CD4-positive, CD25-positive, alpha-beta regulatory T cell (primary cell): ENCODE data around the gene RCE1. TPM values are rescaled to one million over a fixed set of nuclear protein-coding genes. Genes with fewer than 3 reads are reported as not detected.
A peak's percentile ranks its signal among the peaks of the same experiment; 100 is the strongest.

Source experiments
- ATAC-seq, 2 donors: fragments of 150-1000 bp; cut with Tn5 transposase; one replicate each; pipeline ENCODE4 v1.10.0; 2021; ENCODE audit warnings: low read depth in 2 of 2, moderate number of reproducible peaks in 2 of 2, moderate library complexity in 1 of 2
- DNase-seq, 3 donors: peaks; one replicate each; pipeline versions ENCODE4 v3.0.0 to v3.0.0-alpha.2; 2012 to 2022; ENCODE audit warnings: mixed read lengths in 1 of 3
- H3K27ac ChIP-seq: one replicate; pipeline ENCODE4 v1.7.0; 2013; ENCODE audit warnings: mild to moderate bottlenecking, low read length; ENCODE audit not compliant: insufficient read depth, poor library complexity, severe bottlenecking
- H3K27me3 ChIP-seq: one replicate; pipeline ENCODE4 v1.7.0; 2013; ENCODE audit warnings: low read length; ENCODE audit not compliant: control insufficient read depth, insufficient read depth
- H3K36me3 ChIP-seq: one replicate; pipeline ENCODE4 v1.7.0; 2013; ENCODE audit warnings: mild to moderate bottlenecking, low read length, moderate library complexity; ENCODE audit not compliant: control insufficient read depth, insufficient read depth
- H3K4me1 ChIP-seq: 2 replicates; pipeline ENCODE4 v1.7.0; 2013; ENCODE audit warnings: mild to moderate bottlenecking, low read length; ENCODE audit not compliant: insufficient read depth, control insufficient read depth, poor library complexity, severe bottlenecking
- H3K4me3 ChIP-seq: one replicate; pipeline ENCODE4 v1.7.0; 2013; ENCODE audit warnings: low read depth, mild to moderate bottlenecking, low read length, moderate library complexity
- H3K9me3 ChIP-seq, 2 experiments: 1 replicate in 1 of 2; 2 replicates in 1 of 2; pipeline ENCODE4 v1.7.0; 2013; ENCODE audit warnings: low read length in 2 of 2, mild to moderate bottlenecking in 1 of 2, moderate library complexity in 1 of 2; ENCODE audit not compliant: control insufficient read depth in 2 of 2
- H3K27ac Mint-ChIP-seq, 3 donors: one replicate each; pipeline ENCODE4 v1.8.0; 2020 to 2022; ENCODE audit warnings: mild to moderate bottlenecking in 3 of 3, mixed read lengths in 3 of 3, moderate library complexity in 2 of 3
- H3K27me3 Mint-ChIP-seq: one replicate; pipeline ENCODE4 v1.8.0; 2022; ENCODE audit warnings: mild to moderate bottlenecking, mixed read lengths
- H3K36me3 Mint-ChIP-seq: one replicate; pipeline ENCODE4 v1.8.0; 2020; ENCODE audit warnings: mixed read lengths
- H3K4me1 Mint-ChIP-seq, 4 donors: one replicate each; pipeline ENCODE4 v1.8.0; 2020 to 2022; ENCODE audit warnings: mixed read lengths in 4 of 4, mild to moderate bottlenecking in 1 of 4
- H3K4me3 Mint-ChIP-seq, 4 donors: one replicate each; pipeline ENCODE4 v1.8.0; 2020 to 2022; ENCODE audit warnings: mild to moderate bottlenecking in 4 of 4, mixed read lengths in 4 of 4, moderate library complexity in 3 of 4
- H3K9me3 Mint-ChIP-seq, 7 donors: one replicate each; pipeline ENCODE4 v1.8.0; 2020 to 2022; ENCODE audit warnings: mixed read lengths in 7 of 7, mild to moderate bottlenecking in 3 of 7, moderate library complexity in 2 of 7
- polyA plus RNA-seq, 4 donors: library from polyadenylated mRNA; unstranded; fragments of 300-500 nt; fragmentation: Illumina TruSeq; gene quantifications; one replicate each; pipeline ENCODE4 v1.2.3, GENCODE V29; 2021
- total RNA-seq: library from RNA; stranded (reverse); gene quantifications from one replicate; pipeline ENCODE4 v1.2.3, GENCODE V29; 2022

The RCE1 gene
- total and polyA plus RNA-seq, 5 donors from 2014 or later, result 20.6 to 45.6 (median 22.2) TPM

DNA sequence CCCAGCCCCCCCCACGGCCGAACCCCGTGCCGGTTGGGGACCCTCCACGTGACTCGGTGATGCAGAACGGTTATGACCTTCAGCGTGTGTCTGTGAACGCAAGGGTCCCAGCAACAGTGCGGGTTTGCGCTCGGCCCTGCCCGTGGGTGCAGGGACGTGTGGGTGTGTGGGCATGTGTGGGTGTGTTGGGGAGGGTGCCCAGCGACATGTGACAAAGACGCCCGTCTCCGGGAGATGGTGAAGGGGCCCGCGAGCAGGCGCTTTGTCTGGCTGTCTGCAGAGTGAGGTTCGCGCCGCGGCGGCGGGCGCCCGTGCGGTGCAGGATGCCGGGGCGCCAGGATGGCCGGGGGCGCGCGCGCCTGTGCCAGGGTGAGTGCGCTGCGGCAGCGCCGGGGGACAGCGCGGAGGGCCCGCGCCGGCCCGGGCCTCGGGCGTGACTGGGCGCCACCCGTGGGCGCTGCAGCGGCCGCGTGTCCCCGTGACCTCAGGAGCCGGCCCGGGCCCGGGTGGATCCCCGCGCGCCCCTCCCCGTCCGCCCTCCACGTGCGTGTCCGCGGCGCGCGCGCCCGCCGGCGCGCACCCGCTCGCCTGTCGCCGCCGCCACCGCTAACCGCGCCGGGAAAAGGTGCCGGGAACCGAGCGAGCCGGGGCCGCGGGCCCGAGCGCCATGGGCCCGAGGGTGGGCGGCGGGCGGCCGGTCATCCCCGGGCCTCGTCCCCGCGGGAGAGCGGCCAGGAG, 13.4 kb downstream of the RCE1 start, which contains the start of gene LRFN4:
Gene LRFN4, plus strand, starts transcription at position 569 of the 738 bp plus-strand sequence. CDS start 681 bp downstream, outside the sequence.
- H3K4me1 Mint-ChIP-seq, result peaks cover 0 to 15% (median 7%) of the 10 kb centered on the region in 4 donors
- peak; percentile 61 to 64 for ATAC-seq
- H3K9me3 Mint-ChIP-seq, result no peaks in the 10 kb centered on the region
- peak in 1 of 3 donors; percentile 74 for DNase-seq
- H3K27me3 ChIP-seq, result no peaks in the 10 kb centered on the region
- H3K27me3 Mint-ChIP-seq, result no peaks in the 10 kb centered on the region
- H3K4me3 Mint-ChIP-seq, result peak within 1 kb of the TSS; percentile 85 to 93 (median 90)
- H3K27ac ChIP-seq, result peak within 1 kb of the TSS; percentile 71
- no peaks in the 10 kb centered on the region for H3K9me3 ChIP-seq
- no peaks in the 10 kb centered on the region for H3K36me3 ChIP-seq
- no peaks in the 10 kb centered on the region for H3K36me3 Mint-ChIP-seq
- H3K4me3 ChIP-seq, result peak within 1 kb of the TSS; percentile 71
- H3K27ac Mint-ChIP-seq, result peak within 1 kb of the TSS; percentile 56 to 84 (median 65)
- peaks cover 17% of the 10 kb centered on the region for H3K4me1 ChIP-seq

DNA sequence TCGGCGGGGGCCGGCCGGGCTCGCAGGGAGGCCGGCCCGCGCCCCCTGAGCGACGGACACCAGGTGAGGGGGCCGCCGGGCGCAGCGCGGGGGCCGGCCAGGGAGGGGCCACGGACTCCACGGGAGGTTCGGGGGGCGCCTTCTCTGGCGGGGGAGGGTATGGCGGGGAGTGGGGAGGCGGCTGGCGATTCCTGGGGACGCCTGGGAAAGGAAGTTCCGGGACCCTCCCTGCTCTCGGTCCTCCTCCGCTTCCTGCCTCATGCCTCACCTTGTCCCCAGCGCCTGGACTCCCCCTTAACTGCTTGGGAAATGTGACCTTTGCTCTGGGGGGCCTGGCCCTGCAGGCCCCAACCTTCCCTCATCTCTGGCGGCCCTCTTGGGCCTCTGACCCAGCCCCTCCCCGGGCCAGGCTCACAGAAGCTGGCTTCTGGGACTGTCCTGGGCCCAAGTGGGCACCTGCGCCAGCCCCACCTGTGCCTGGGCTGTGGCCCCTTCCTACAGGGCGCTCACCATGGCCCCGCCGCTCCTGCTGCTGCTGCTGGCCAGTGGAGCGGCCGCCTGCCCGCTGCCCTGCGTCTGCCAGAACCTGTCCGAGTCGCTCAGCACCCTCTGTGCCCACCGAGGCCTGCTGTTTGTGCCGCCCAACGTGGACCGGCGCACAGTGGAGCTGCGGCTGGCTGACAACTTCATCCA, 14.1 kb downstream of the RCE1 start:
- no peaks in the 10 kb centered on the region for H3K27me3 Mint-ChIP-seq
- H3K4me1 ChIP-seq, result peaks cover 14% of the 10 kb centered on the region
- H3K4me1 Mint-ChIP-seq, result peaks cover 0 to 8% (median 5%) of the 10 kb centered on the region in 4 donors
- peak overlapping the region; percentile 68 to 85 (median 78) for H3K4me3 Mint-ChIP-seq
- H3K27ac ChIP-seq, result no peak overlapping the region
- H3K4me3 ChIP-seq, result no peak overlapping the region
- H3K27me3 ChIP-seq, result no peaks in the 10 kb centered on the region
- no peak overlapping the region for H3K27ac Mint-ChIP-seq
- H3K9me3 Mint-ChIP-seq, result no peaks in the 10 kb centered on the region
- H3K36me3 ChIP-seq, result no peaks in the 10 kb centered on the region
- ATAC-seq (no peak), DNase-seq (no peak)
- H3K36me3 Mint-ChIP-seq, result no peaks in the 10 kb centered on the region
- no peaks in the 10 kb centered on the region for H3K9me3 ChIP-seq

DNA sequence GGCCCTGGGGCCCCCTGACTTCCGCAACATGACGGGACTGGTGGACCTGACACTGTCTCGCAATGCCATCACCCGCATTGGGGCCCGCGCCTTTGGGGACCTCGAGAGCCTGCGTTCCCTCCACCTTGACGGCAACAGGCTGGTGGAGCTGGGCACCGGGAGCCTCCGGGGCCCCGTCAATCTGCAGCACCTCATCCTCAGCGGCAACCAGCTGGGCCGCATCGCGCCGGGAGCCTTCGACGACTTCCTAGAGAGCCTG, 14.6 kb downstream of the RCE1 start:
- Histone ChIP-seq H3K27ac (no peak overlapping the region), H3K4me1 (peaks cover 14% of the 10 kb centered on the region), H3K9me3 (no peaks in the 10 kb centered on the region), H3K36me3 (no peaks in the 10 kb centered on the region), H3K4me3 (no peak overlapping the region), H3K27me3 (no peaks in the 10 kb centered on the region)
- Mint-ChIP-seq H3K27me3 (no peaks in the 10 kb centered on the region), H3K27ac (peak overlapping the region in 1 of 3 donors; percentile 56), H3K36me3 (no peaks in the 10 kb centered on the region), H3K4me3 (peak overlapping the region in 3 of 4 donors; percentile 29 to 77 (median 68)), H3K4me1 (peaks cover 0 to 8% (median 5%) of the 10 kb centered on the region in 4 donors), H3K9me3 (no peaks in the 10 kb centered on the region)
- DNase-seq, result no peak
- no peak for ATAC-seq

DNA sequence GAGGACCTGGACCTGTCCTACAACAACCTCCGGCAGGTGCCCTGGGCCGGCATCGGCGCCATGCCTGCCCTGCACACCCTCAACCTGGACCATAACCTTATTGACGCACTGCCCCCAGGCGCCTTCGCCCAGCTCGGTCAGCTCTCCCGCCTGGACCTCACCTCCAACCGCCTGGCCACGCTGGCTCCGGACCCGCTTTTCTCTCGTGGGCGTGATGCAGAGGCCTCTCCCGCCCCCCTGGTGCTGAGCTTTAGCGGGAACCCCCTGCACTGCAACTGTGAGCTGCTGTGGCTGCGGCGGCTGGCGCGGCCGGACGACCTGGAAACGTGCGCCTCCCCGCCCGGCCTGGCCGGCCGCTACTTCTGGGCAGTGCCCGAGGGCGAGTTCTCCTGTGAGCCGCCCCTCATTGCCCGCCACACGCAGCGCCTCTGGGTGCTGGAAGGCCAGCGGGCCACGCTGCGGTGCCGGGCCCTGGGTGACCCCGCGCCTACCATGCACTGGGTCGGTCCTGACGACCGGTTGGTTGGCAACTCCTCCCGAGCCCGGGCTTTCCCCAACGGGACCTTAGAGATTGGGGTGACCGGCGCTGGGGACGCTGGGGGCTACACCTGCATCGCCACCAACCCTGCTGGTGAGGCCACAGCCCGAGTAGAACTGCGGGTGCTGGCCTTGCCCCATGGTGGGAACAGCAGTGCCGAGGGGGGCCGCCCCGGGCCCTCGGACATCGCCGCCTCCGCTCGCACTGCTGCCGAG, 15.1 kb downstream of the RCE1 start:
- ATAC-seq, result no peak
- no peak overlapping the region for H3K4me3 ChIP-seq
- H3K9me3 ChIP-seq, result no peaks in the 10 kb centered on the region
- peaks cover 14% of the 10 kb centered on the region for H3K4me1 ChIP-seq
- H3K36me3 Mint-ChIP-seq, result no peaks in the 10 kb centered on the region
- H3K36me3 ChIP-seq, result no peaks in the 10 kb centered on the region
- no peaks in the 10 kb centered on the region for H3K9me3 Mint-ChIP-seq
- H3K4me1 Mint-ChIP-seq, result peaks cover 0 to 8% (median 5%) of the 10 kb centered on the region in 4 donors
- no peak for DNase-seq
- no peak overlapping the region for H3K27ac Mint-ChIP-seq
- H3K27ac ChIP-seq, result no peak overlapping the region
- H3K27me3 ChIP-seq, result no peaks in the 10 kb centered on the region
- H3K27me3 Mint-ChIP-seq, result no peaks in the 10 kb centered on the region
- peak overlapping the region; percentile 29 to 71 (median 69) for H3K4me3 Mint-ChIP-seq

DNA sequence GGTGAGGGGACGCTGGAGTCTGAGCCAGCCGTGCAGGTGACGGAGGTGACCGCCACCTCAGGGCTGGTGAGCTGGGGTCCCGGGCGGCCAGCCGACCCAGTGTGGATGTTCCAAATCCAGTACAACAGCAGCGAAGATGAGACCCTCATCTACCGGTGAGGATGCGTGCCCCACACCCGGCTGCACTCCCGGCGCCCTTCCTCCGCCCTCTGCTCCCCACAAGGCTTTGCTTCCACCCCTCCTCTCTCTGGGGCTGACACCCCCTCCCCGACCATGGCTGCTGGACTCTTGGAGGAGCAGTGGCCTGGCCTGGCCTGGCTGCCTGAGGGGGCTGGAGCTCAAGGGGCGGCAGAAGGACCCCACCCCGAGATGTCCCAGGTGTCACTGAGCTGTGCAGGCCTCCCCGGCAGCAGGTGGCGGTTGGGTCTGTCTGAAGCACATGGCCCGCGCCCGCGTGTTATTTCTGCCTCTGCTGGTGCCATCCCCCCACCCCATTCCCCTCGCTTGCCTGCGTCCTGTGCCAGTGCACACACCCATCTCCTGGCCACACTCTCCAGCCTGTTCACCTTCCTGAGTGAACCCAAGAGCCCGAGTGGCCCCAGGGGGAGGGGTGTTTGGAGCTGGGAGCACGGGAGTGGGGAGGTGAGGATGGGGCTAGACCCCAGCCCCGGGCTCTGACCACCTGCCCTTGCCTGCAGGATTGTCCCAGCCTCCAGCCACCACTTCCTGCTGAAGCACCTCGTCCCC, 15.9 kb downstream of the RCE1 start:
- H3K27me3 ChIP-seq, result no peaks in the 10 kb centered on the region
- H3K27ac ChIP-seq, result no peak overlapping the region
- Mint-ChIP-seq H3K4me3 (peak overlapping the region in 2 of 4 donors; percentile 38 to 71), H3K27me3 (no peaks in the 10 kb centered on the region), H3K36me3 (no peaks in the 10 kb centered on the region), H3K9me3 (no peaks in the 10 kb centered on the region), H3K4me1 (peaks cover 0 to 8% (median 4%) of the 10 kb centered on the region in 4 donors), H3K27ac (no peak overlapping the region)
- DNase-seq, result no peak
- peaks cover 14% of the 10 kb centered on the region for H3K4me1 ChIP-seq
- no peak for ATAC-seq
- H3K4me3 ChIP-seq, result no peak overlapping the region
- no peaks in the 10 kb centered on the region for H3K36me3 ChIP-seq
- H3K9me3 ChIP-seq, result no peaks in the 10 kb centered on the region

DNA sequence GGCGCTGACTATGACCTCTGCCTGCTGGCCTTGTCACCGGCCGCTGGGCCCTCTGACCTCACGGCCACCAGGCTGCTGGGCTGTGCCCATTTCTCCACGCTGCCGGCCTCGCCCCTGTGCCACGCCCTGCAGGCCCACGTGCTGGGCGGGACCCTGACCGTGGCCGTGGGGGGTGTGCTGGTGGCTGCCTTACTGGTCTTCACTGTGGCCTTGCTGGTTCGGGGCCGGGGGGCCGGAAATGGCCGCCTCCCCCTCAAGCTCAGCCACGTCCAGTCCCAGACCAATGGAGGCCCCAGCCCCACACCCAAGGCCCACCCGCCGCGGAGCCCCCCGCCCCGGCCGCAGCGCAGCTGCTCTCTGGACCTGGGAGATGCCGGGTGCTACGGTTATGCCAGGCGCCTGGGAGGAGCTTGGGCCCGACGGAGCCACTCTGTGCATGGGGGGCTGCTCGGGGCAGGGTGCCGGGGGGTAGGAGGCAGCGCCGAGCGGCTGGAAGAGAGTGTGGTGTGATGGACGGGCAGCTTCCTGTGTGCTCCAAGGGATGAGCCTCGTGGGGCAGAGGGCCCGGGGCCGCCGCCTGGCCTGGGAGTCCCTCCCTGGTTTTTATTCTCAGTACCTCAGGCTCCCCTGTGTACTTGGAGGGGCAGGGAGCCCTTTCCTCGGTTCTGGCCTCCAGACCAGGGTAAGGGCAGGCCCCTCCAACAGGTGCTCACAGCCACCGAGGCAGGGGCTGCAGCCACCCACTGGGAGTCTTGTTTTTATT, 16.6 kb downstream of the RCE1 start:
- Histone ChIP-seq H3K27ac (no peak overlapping the region), H3K9me3 (no peaks in the 10 kb centered on the region), H3K27me3 (no peaks in the 10 kb centered on the region), H3K4me3 (no peak overlapping the region), H3K36me3 (no peaks in the 10 kb centered on the region), H3K4me1 (peaks cover 14% of the 10 kb centered on the region)
- H3K4me3 Mint-ChIP-seq, result no peak overlapping the region
- H3K27me3 Mint-ChIP-seq, result no peaks in the 10 kb centered on the region
- DNase-seq, result no peak
- H3K9me3 Mint-ChIP-seq, result no peaks in the 10 kb centered on the region
- H3K27ac Mint-ChIP-seq, result no peak overlapping the region
- peaks cover 0 to 8% (median 4%) of the 10 kb centered on the region in 4 donors for H3K4me1 Mint-ChIP-seq
- no peak for ATAC-seq
- no peaks in the 10 kb centered on the region for H3K36me3 Mint-ChIP-seq

DNA sequence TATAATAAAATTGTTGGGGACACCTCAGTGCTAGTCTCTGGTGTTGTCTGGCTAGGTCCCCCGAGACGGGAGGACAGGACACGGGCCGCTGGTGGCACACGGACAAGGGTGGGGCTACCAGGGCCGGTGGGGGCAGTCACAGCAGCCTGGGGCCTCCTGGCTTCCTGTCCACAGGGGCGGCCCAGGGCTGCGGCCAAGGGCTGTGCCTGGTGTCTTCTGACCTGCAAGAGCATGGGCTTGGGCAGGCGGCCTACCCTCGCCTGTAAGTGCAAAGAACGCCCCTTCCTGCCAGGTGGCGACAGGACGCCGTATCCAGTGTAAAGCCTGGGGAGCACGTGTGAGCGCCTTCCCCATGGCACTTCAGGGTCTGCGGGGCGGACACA, 17.2 kb downstream of the RCE1 start:
- Histone ChIP-seq H3K27ac (no peak overlapping the region), H3K27me3 (no peaks in the 10 kb centered on the region), H3K4me3 (no peak overlapping the region), H3K36me3 (no peaks in the 10 kb centered on the region), H3K4me1 (peaks cover 14% of the 10 kb centered on the region), H3K9me3 (no peaks in the 10 kb centered on the region)
- Mint-ChIP-seq H3K36me3 (no peaks in the 10 kb centered on the region), H3K4me3 (peak overlapping the region in 1 of 4 donors; percentile 43), H3K4me1 (peaks cover 0 to 5% (median 2%) of the 10 kb centered on the region in 4 donors), H3K27me3 (no peaks in the 10 kb centered on the region), H3K9me3 (no peaks in the 10 kb centered on the region), H3K27ac (no peak overlapping the region)
- ATAC-seq, result no peak
- DNase-seq, result no peak
